ENCODE results near the gene FXYD7. TPM values are rescaled to one million over a fixed set of nuclear protein-coding genes. Genes with fewer than 3 reads are reported as not detected.
"Not testable (repeated sequence)": the region's sequence is repeated elsewhere in the genome, so short reads cannot be mapped to it uniquely, and the experiment has no call there.

The FXYD7 gene
- total RNA-seq, 1 experiment from 2014 or later, result not detected

- H4K20me1 ChIP-seq (ENCODE audit: low read length), result peaks cover 12% of the 10 kb centered on the region; the same call in 1 of the 2 replicates
- no peak overlapping the region for H3K27ac ChIP-seq (ENCODE audit: low read length)
- H3K4me3 ChIP-seq (ENCODE audit: low read length), result no peak overlapping the region
- no peaks in the 10 kb centered on the region for H3K9me2 ChIP-seq (replicated peaks; ENCODE audit: low read length)
- no peaks in the 10 kb centered on the region for H3K27me3 ChIP-seq (ENCODE audit: low read length)
- peaks cover 14% of the 10 kb centered on the region for H3K4me1 ChIP-seq (ENCODE audit: insufficient read depth, low read length)
- TF ChIP-seq EZH2 (IDR thresholded peaks at IDR 0.05; ENCODE audit: low read length, unreplicated experiment), result no peak
- no peak for TF ChIP-seq CTCF (conservative IDR thresholded peaks at IDR 0.05; ENCODE audit: low read depth, low read length)
- TF ChIP-seq EZH2phosphoT487 (IDR thresholded peaks at IDR 0.05; ENCODE audit: borderline replicate concordance, low read length), result no peak
- no peak overlapping the region for H3K4me2 ChIP-seq (ENCODE audit: low read length)
- no peaks in the 10 kb centered on the region for H3K36me3 ChIP-seq (ENCODE audit: low read depth, low read length)
- no peaks in the 10 kb centered on the region for H3F3A ChIP-seq (ENCODE audit: low read length, unreplicated experiment)
- no TSS peak for BruUV-seq (replicated peaks)
- no peak for ATAC-seq
- H3K9ac ChIP-seq (ENCODE audit: low read length), result no peak overlapping the region
- ChIA-PET CTCF (no interaction called here), POLR2A (ENCODE audit: unreplicated experiment) (no interaction called here)
- no peaks in the 10 kb centered on the region for H3K9me3 ChIP-seq (ENCODE audit: low read length)
- H3K79me2 ChIP-seq (ENCODE audit: low read length), result peaks cover 20% of the 10 kb centered on the region
- no peak overlapping the region for H2AFZ ChIP-seq (ENCODE audit: low read length)
- no peak for DNase-seq
- intact Hi-C loops (cut with micrococcal nuclease), result no loop called here
Measured at GRCh38 chr19:35151273-35152065, 8.4 kb downstream of the FXYD7 start.

- DNase-seq; ATAC-seq; H3K9me2 ChIP-seq (replicated peaks; ENCODE audit: low read length); POLR2A ChIA-PET (ENCODE audit: unreplicated experiment); H3K9ac ChIP-seq (ENCODE audit: low read length); CTCF ChIA-PET; H3K27ac ChIP-seq (ENCODE audit: low read length); H3F3A ChIP-seq (ENCODE audit: low read length, unreplicated experiment); BruUV-seq (replicated peaks); H2AFZ ChIP-seq (ENCODE audit: low read length); H3K4me3 ChIP-seq (ENCODE audit: low read length); intact Hi-C loops (cut with micrococcal nuclease); H3K27me3 ChIP-seq (ENCODE audit: low read length); H3K9me3 ChIP-seq (ENCODE audit: low read length): not testable (repeated sequence)
- Histone ChIP-seq H4K20me1 (ENCODE audit: low read length) (peaks cover 13% of the 10 kb centered on the region; the same call in 1 of the 2 replicates), H3K4me2 (ENCODE audit: low read length) (0 out of 2 replicates have a peak overlapping the region, but pooled peaks have one; percentile 98), H3K36me3 (ENCODE audit: low read depth, low read length) (peaks cover 11% of the 10 kb centered on the region), H3K79me2 (ENCODE audit: low read length) (peaks cover 34% of the 10 kb centered on the region), H3K4me1 (ENCODE audit: insufficient read depth, low read length) (peaks cover 14% of the 10 kb centered on the region)
Measured at GRCh38 chr19:35153129-35153522, 10.1 kb downstream of the FXYD7 start.

GRCh38 chr19:35153701-35154524 lies 10.9 kb downstream of the FXYD7 start:
- Histone ChIP-seq H3K27ac (ENCODE audit: low read length) (no peak overlapping the region), H3K9me2 (replicated peaks; ENCODE audit: low read length) (no peaks in the 10 kb centered on the region), H3K79me2 (ENCODE audit: low read length) (peaks cover 34% of the 10 kb centered on the region), H3K9me3 (ENCODE audit: low read length) (no peaks in the 10 kb centered on the region), H3K4me1 (ENCODE audit: insufficient read depth, low read length) (peaks cover 14% of the 10 kb centered on the region), H4K20me1 (ENCODE audit: low read length) (peaks cover 13% of the 10 kb centered on the region; the same call in 1 of the 2 replicates), H3F3A (ENCODE audit: low read length, unreplicated experiment) (no peaks in the 10 kb centered on the region), H3K9ac (ENCODE audit: low read length) (peak overlapping the region; percentile 88), H3K4me3 (ENCODE audit: low read length) (peak overlapping the region; percentile 75), H3K27me3 (ENCODE audit: low read length) (no peaks in the 10 kb centered on the region), H3K36me3 (ENCODE audit: low read depth, low read length) (peaks cover 12% of the 10 kb centered on the region), H3K4me2 (ENCODE audit: low read length) (peak overlapping the region; percentile 98), H2AFZ (ENCODE audit: low read length) (peak overlapping the region; percentile 74)
- intact Hi-C loops (cut with micrococcal nuclease), result no loop called here
- ChIA-PET CTCF (interaction anchor here (0.5 to 0.7 kb wide), 2 partner anchors 13 to 14 kb away, joined by 3 to 4 read pairs; no protein-coding TSS in a partner anchor), POLR2A (ENCODE audit: unreplicated experiment) (interaction anchor here (0.7 kb wide), 1 partner anchor 182 kb away, joined by 26 read pairs; no protein-coding TSS in a partner anchor)
- no peak for TF ChIP-seq EZH2 (IDR thresholded peaks at IDR 0.05; ENCODE audit: low read length, unreplicated experiment)
- peak; percentile 54 for TF ChIP-seq CTCF (conservative IDR thresholded peaks at IDR 0.05; ENCODE audit: low read depth, low read length)
- TF ChIP-seq EZH2phosphoT487 (IDR thresholded peaks at IDR 0.05; ENCODE audit: borderline replicate concordance, low read length), result no peak
- peak; percentile 58 for DNase-seq
- BruUV-seq (replicated peaks), result no TSS peak
- ATAC-seq, result peak; percentile 59
